Body of pancreas (tissue), 4 donors: ENCODE results near the gene RSRC1. TPM values are rescaled to one million over a fixed set of nuclear protein-coding genes. Genes with fewer than 3 reads are reported as not detected.
"Not testable (repeated sequence)": the region's sequence is repeated elsewhere in the genome, so short reads cannot be mapped to it uniquely, and the experiment has no call there.

Experiments
- ATAC-seq: fragments of 150-250 bp; one replicate; pipeline ENCODE4 v1.9.1; 2016
- DNase-seq, 4 donors: peaks; one replicate each; pipeline ENCODE4 v3.0.0-alpha.2; 2019
- H3K27ac ChIP-seq, 4 donors: fragments of 200-600 bp; sonication (generic); 1 replicate in 3 of 4; 2 replicates in 1 of 4; pipeline versions ENCODE4 v1.5.1 to v1.6.1; 2016 to 2019; ENCODE audit warnings: mild to moderate bottlenecking in 1 of 4, mixed read lengths in 1 of 4, moderate library complexity in 1 of 4
- H3K27me3 ChIP-seq, 2 donors: fragments of 200-600 bp; sonication (generic); one replicate each; pipeline ENCODE4 v1.6.0; 2016; ENCODE audit warnings: mild to moderate bottlenecking in 1 of 2
- H3K36me3 ChIP-seq, 2 donors: fragments of 200-600 bp; sonication (generic); replicated peaks in 1 of 2; 2 replicates each; pipeline ENCODE4 v1.5.1; 2016; ENCODE audit warnings: low read depth in 2 of 2; ENCODE audit not compliant: insufficient read depth in 1 of 2
- H3K4me1 ChIP-seq: fragments of 200-600 bp; sonication (generic); one replicate; pipeline ENCODE4 v1.6.0; 2016
- H3K4me3 ChIP-seq, 2 donors: fragments of 200-600 bp; sonication (generic); 1 replicate in 1 of 2; 2 replicates in 1 of 2; pipeline ENCODE4 v1.5.1; 2016 to 2019
- H3K9me3 ChIP-seq, 3 donors: fragments of 200-600 bp; sonication (generic); 1 replicate in 2 of 3; 2 replicates in 1 of 3; pipeline ENCODE4 v1.5.1; 2016
- CTCF ChIP-seq, 7 experiments: fragments of 450-650 bp in 4 of 7; fragments of 200-600 bp in 3 of 7; sonication (generic) in 3 of 7; IDR thresholded peaks; one replicate each; pipeline ENCODE4 v1.5.1; 2016 to 2019; ENCODE audit warnings: antibody characterized with exemption in 7 of 7
- POLR2A ChIP-seq, 3 donors: fragments of 450-650 bp; IDR thresholded peaks; one replicate each; pipeline ENCODE4 v1.6.1; 2016; ENCODE audit warnings: antibody characterized with exemption in 3 of 3, mild to moderate bottlenecking in 2 of 3
- WGBS, 2 donors: methylation state at CpG; one replicate each; pipeline ENCODE4 v1.1.5; 2017; 5-methylcytosine and 5-hydroxymethylcytosine counted together
- intact Hi-C: fragments of 100-400 bp; cut with DNase I; formaldehyde crosslinking; loops from one replicate; pipeline ENCODE4 v1.15.1; 2023
- total RNA-seq, 2 donors: library from RNA; depleted of rRNA; stranded (reverse); fragments of >200 nt; gene quantifications; one replicate each; pipeline ENCODE4 v1.1.0, GENCODE V29; 2016

Gene RSRC1
- total RNA-seq, 2 donors from 2014 or later: 18.5 to 21.5 TPM

- no peak for TF ChIP-seq POLR2A (IDR thresholded peaks at IDR 0.05)
- TF ChIP-seq CTCF (IDR thresholded peaks at IDR 0.05): no peak
- 76 to 89% methylated on average over 5 of the region's 5 CpGs for WGBS, 2 donors
- DNase-seq: no peak
- no peak overlapping the region for H3K4me3 ChIP-seq
- no peaks in the 10 kb centered on the region for H3K27me3 ChIP-seq
- intact Hi-C loops: no loop called here
- no peak overlapping the region for H3K27ac ChIP-seq
- no peak for ATAC-seq
- no peaks in the 10 kb centered on the region for H3K9me3 ChIP-seq
- no peaks in the 10 kb centered on the region for H3K36me3 ChIP-seq
- H3K4me1 ChIP-seq: no peaks in the 10 kb centered on the region
Measured at GRCh38 chr3:158506456-158506855, 396.6 kb downstream of the RSRC1 start.

GRCh38 chr3:158508481-158508880 lies 398.6 kb downstream of the RSRC1 start:
- no peak for DNase-seq
- Histone ChIP-seq H3K27ac (no peak overlapping the region), H3K9me3 (no peaks in the 10 kb centered on the region), H3K27me3 (no peaks in the 10 kb centered on the region), H3K4me1 (no peaks in the 10 kb centered on the region), H3K4me3 (no peak overlapping the region), H3K36me3 (no peaks in the 10 kb centered on the region)
- intact Hi-C loops: no loop called here
- TF ChIP-seq CTCF (IDR thresholded peaks at IDR 0.05) (no peak), POLR2A (IDR thresholded peaks at IDR 0.05) (no peak)
- WGBS, 2 donors: 84 to 86% methylated on average over 7 of the region's 7 CpGs
- no peak for ATAC-seq

- Histone ChIP-seq H3K4me1 (no peaks in the 10 kb centered on the region), H3K27ac (no peak overlapping the region), H3K9me3 (no peaks in the 10 kb centered on the region), H3K27me3 (no peaks in the 10 kb centered on the region), H3K36me3 (no peaks in the 10 kb centered on the region), H3K4me3 (no peak overlapping the region)
- DNase-seq: no peak
- TF ChIP-seq POLR2A (IDR thresholded peaks at IDR 0.05): no peak
- no peak for TF ChIP-seq CTCF (IDR thresholded peaks at IDR 0.05)
- 56 to 71% methylated on average over 1 of the region's 1 CpG for WGBS, 2 donors
- intact Hi-C loops: no loop called here
- no peak for ATAC-seq
Measured at GRCh38 chr3:158509891-158510290, 400.0 kb downstream of the RSRC1 start.

- H3K27me3 ChIP-seq, H3K27ac ChIP-seq, H3K4me1 ChIP-seq, DNase-seq, H3K9me3 ChIP-seq, ATAC-seq, intact Hi-C loops, H3K36me3 ChIP-seq, H3K4me3 ChIP-seq: not testable (repeated sequence)
- 94 to 97% methylated on average over 22 of the region's 22 CpGs for WGBS, 2 donors
Measured at GRCh38 chr3:158516729-158517128, 406.8 kb downstream of the RSRC1 start.

- H3K27ac ChIP-seq: no peak overlapping the region
- no peak for TF ChIP-seq CTCF (IDR thresholded peaks at IDR 0.05)
- TF ChIP-seq POLR2A (IDR thresholded peaks at IDR 0.05): no peak
- WGBS, 2 donors: 79 to 88% methylated on average over 1 of the region's 1 CpG
- intact Hi-C loops: no loop called here
- ATAC-seq (no peak), DNase-seq (no peak)
- no peaks in the 10 kb centered on the region for H3K27me3 ChIP-seq
- no peaks in the 10 kb centered on the region for H3K36me3 ChIP-seq
- H3K9me3 ChIP-seq: no peaks in the 10 kb centered on the region
- no peaks in the 10 kb centered on the region for H3K4me1 ChIP-seq
- no peak overlapping the region for H3K4me3 ChIP-seq
Measured at GRCh38 chr3:158519776-158520175, 409.9 kb downstream of the RSRC1 start.
